Smooth muscle cell (in vitro differentiated cells): ENCODE measurements around the gene FLG2. TPM values are rescaled to one million over a fixed set of nuclear protein-coding genes. Genes with fewer than 3 reads are reported as not detected.

Experiments used
- DNase-seq: peaks from one replicate; lab custom pipeline; 2025; ENCODE audit not compliant: unreplicated experiment; lab: John Stamatoyannopoulos, UW
- H2AFZ ChIP-seq: fragments of 200-600 bp; sonication (generic); 2 replicates; pipeline ENCODE4 v1.6.0; 2016; ENCODE audit warnings: antibody characterized with exemption, low read depth, mild to moderate bottlenecking
- H3F3A ChIP-seq: fragments of 200-600 bp; sonication (generic); 2 replicates; pipeline ENCODE4 v1.6.0; 2017; ENCODE audit warnings: antibody characterized with exemption, low read depth
- H3K27ac ChIP-seq: fragments of 200-600 bp; sonication (generic); 2 replicates; pipeline ENCODE4 v1.5.1; 2016; ENCODE audit warnings: low read depth, mild to moderate bottlenecking
- H3K27me3 ChIP-seq: fragments of 200-600 bp; sonication (generic); 2 replicates; pipeline ENCODE4 v1.6.1; 2016; ENCODE audit warnings: low read depth, mild to moderate bottlenecking
- H3K36me3 ChIP-seq: fragments of 200-600 bp; sonication (generic); 2 replicates; pipeline ENCODE4 v1.5.1; 2016; ENCODE audit warnings: low read depth
- H3K4me1 ChIP-seq: fragments of 200-600 bp; sonication (generic); 2 replicates; pipeline ENCODE4 v1.5.1; 2016; ENCODE audit warnings: low read depth
- H3K4me2 ChIP-seq: fragments of 200-600 bp; sonication (generic); 2 replicates; pipeline ENCODE4 v1.6.0; 2016; ENCODE audit warnings: mild to moderate bottlenecking
- H3K4me3 ChIP-seq: fragments of 200-600 bp; sonication (generic); 2 replicates; pipeline ENCODE4 v1.5.1; 2016; ENCODE audit warnings: mild to moderate bottlenecking
- H3K79me2 ChIP-seq: fragments of 200-600 bp; sonication (generic); 2 replicates; pipeline ENCODE4 v1.6.0; 2016; ENCODE audit warnings: low read depth, mild to moderate bottlenecking
- H3K9ac ChIP-seq: fragments of 200-600 bp; sonication (generic); 2 replicates; pipeline ENCODE4 v1.6.0; 2016; ENCODE audit warnings: low read depth
- H3K9me3 ChIP-seq: fragments of 200-600 bp; sonication (generic); replicated peaks from 2 replicates; pipeline ENCODE4 v1.5.1; 2016; ENCODE audit warnings: low read depth
- H4K20me1 ChIP-seq: fragments of 200-600 bp; sonication (generic); 2 replicates; pipeline ENCODE4 v1.6.0; 2016; ENCODE audit warnings: low read depth
- WGBS: methylation state at CpG from one replicate; pipeline ENCODE4 v1.1.7; 2016; ENCODE audit warnings: low lambda C conversion rate; 5-methylcytosine and 5-hydroxymethylcytosine counted together
- polyA plus RNA-seq: library from polyadenylated mRNA; unstranded; fragments of >200 nt; fragmentation: Nextera tagmentation; extraction: Ambion mirVana; gene quantifications from 2 replicates; pipeline ENCODE4 v1.2.1, GENCODE V29; 2016
- total RNA-seq: library from RNA; depleted of rRNA; stranded (reverse); fragments of >200 nt; gene quantifications from 2 replicates; pipeline ENCODE4 v1.2.3, GENCODE V29; 2014
- TF ChIP-seq, protein P1 (sequence below): fragments of 200-600 bp; sonication (generic); IDR thresholded peaks from 2 replicates; pipeline ENCODE4 v1.5.1; 2017; ENCODE audit warnings: borderline replicate concordance, mild to moderate bottlenecking, antibody characterized with exemption; ENCODE audit not compliant: insufficient read depth, poor library complexity, severe bottlenecking

FLG2 gene
- total RNA-seq: not detected in 2 replicates
- not detected in 2 replicates for polyA plus RNA-seq

DNA sequence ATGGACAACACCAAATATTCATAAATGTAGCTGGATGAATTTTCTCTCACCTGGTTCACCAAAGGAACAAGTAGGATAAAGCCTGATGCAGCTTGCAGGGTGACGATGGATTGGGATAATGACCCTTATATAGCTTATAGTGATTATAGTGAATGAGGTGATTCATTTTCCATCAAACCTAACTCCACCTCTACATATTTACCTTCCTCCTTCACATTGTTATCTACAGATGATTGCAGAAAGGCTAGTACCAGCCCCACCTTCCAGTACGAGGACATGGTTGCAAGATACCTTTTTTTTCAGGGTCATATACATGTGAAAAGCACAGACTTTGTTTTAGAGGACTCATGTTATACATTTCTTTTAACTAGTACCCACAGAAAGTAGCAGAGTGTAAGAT, at the start of gene FLG2:
Gene FLG2 (minus strand): TSS at position 101 of the 400 bp plus-strand sequence. CDS start 1,122 bp downstream, outside the sequence.
- TF ChIP-seq, protein P1, sequence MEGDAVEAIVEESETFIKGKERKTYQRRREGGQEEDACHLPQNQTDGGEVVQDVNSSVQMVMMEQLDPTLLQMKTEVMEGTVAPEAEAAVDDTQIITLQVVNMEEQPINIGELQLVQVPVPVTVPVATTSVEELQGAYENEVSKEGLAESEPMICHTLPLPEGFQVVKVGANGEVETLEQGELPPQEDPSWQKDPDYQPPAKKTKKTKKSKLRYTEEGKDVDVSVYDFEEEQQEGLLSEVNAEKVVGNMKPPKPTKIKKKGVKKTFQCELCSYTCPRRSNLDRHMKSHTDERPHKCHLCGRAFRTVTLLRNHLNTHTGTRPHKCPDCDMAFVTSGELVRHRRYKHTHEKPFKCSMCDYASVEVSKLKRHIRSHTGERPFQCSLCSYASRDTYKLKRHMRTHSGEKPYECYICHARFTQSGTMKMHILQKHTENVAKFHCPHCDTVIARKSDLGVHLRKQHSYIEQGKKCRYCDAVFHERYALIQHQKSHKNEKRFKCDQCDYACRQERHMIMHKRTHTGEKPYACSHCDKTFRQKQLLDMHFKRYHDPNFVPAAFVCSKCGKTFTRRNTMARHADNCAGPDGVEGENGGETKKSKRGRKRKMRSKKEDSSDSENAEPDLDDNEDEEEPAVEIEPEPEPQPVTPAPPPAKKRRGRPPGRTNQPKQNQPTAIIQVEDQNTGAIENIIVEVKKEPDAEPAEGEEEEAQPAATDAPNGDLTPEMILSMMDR: no peak
- Histone ChIP-seq H4K20me1 (no peaks in the 10 kb centered on the region), H3K9ac (no peak within 1 kb of the TSS), H3K36me3 (no peaks in the 10 kb centered on the region), H3K27ac (no peak within 1 kb of the TSS), H3K4me3 (no peak within 1 kb of the TSS), H3K79me2 (no peaks in the 10 kb centered on the region), H3K9me3 (peaks cover 4% of the 10 kb centered on the region), H3K4me2 (no peak within 1 kb of the TSS), H3F3A (no peaks in the 10 kb centered on the region), H3K4me1 (no peaks in the 10 kb centered on the region), H2AFZ (no peak within 1 kb of the TSS), H3K27me3 (no peaks in the 10 kb centered on the region)
- no peak for DNase-seq
- 82% methylated on average over 2 of the region's 2 CpGs for WGBS

DNA sequence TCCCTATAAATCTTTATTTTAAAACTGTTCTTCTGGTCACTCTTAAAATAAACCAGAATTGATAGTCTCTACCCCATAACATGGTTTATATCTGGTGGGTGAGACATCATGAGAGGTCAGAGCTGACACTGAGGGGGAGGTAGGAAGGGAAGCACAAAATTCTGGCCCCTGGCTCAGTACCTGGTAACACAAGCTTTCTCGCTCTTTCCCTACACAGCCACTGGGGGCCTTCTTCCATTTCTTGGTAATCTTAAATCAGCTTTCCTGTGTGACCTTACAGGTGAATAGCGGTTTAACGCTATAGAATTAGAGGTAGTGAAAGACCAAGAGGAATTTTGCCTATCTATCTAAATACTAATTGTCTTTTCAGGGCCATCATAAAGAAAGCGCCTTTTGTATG, 48.9 kb upstream of the FLG2 start:
- Histone ChIP-seq H4K20me1 (no peaks in the 10 kb centered on the region), H3K79me2 (no peaks in the 10 kb centered on the region), H3F3A (no peaks in the 10 kb centered on the region), H3K36me3 (no peaks in the 10 kb centered on the region), H3K9ac (no peak overlapping the region), H3K27me3 (no peaks in the 10 kb centered on the region), H2AFZ (no peak overlapping the region), H3K4me2 (no peak overlapping the region), H3K9me3 (no peaks in the 10 kb centered on the region), H3K4me3 (no peak overlapping the region), H3K4me1 (no peaks in the 10 kb centered on the region), H3K27ac (no peak overlapping the region)
- TF ChIP-seq, protein P1: no peak
- DNase-seq: no peak
- 77% methylated on average over 4 of the region's 4 CpGs for WGBS

DNA sequence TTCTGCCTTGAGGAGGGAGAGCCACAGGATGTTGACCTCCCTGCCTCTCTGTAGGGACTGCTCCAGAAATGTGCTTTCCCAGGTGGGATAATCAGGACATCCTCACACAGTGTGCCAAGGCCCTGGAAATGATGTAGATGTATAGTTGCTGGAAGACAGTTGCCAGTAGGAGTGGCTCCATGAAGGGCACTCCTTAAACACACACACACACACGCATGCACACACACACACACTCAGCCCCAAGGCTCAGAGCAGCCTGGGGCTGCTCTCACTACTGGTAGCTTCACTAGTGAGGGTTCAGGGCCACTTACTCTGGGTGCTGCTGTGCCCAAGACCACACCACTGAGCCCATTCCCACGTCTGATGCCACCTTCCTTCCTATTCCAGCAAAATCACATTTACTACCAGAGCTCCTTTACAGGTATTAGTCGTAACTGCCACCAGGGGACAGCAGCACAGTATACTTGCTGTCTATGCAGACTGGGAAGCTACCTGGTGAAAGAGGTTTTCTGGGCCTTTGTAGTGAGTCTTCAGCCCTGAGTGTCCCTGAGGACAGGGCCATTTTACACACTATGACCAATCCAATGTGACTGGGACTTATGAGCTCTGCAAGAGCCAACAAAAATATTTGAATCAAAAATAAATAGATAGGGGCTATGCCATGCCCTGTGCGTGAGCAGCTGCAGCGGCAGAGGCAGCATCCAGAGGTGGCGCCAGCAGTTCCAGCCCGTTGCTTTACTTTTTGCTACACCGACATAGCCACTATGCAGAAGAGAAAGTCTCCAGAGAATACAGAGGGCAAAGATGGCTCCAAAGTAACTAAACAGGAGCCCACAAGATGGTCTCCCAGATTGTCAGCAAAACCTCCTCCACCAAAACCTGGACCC, 39.2 kb upstream of the FLG2 start:
- H3K4me2 ChIP-seq: no peak overlapping the region
- H3K27ac ChIP-seq: no peak overlapping the region
- H3K4me3 ChIP-seq: no peak overlapping the region
- H3K9ac ChIP-seq: no peak overlapping the region
- no peaks in the 10 kb centered on the region for H4K20me1 ChIP-seq
- 74% methylated on average over 8 of the region's 8 CpGs for WGBS
- no peaks in the 10 kb centered on the region for H3K36me3 ChIP-seq
- no peaks in the 10 kb centered on the region for H3K9me3 ChIP-seq
- DNase-seq: no peak
- TF ChIP-seq, protein P1: no peak
- H3K4me1 ChIP-seq: no peaks in the 10 kb centered on the region
- no peak overlapping the region for H2AFZ ChIP-seq
- no peaks in the 10 kb centered on the region for H3F3A ChIP-seq
- H3K79me2 ChIP-seq: no peaks in the 10 kb centered on the region
- H3K27me3 ChIP-seq: no peaks in the 10 kb centered on the region
